ENCODE data around the gene PSMC4. TPM values are rescaled to one million over a fixed set of nuclear protein-coding genes. Genes with fewer than 3 reads are reported as not detected.

Gene PSMC4
- total RNA-seq, 1 donor from 2014 or later: 79.2 TPM

DNA sequence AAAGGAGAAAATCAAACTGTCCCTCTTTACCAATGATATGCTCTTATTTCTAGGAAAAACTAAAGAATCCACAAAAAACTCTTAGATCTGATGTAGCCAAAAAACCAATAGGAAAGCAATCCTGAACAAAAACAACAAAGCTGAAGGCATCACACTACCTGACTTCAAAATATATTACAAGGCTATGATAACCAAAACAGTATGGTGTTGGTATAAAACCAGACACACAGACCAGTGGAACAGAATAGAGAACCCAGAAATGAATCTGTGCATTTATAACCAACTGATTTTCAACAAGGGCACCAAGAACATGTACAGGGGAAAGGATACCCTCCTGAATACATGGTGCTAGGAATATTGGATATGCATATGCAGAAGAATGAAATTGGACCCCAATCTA is 16.2 kb downstream of the PSMC4 start:
- DNase-seq (ENCODE audit: low read depth in 2 of 2): no peak

DNA sequence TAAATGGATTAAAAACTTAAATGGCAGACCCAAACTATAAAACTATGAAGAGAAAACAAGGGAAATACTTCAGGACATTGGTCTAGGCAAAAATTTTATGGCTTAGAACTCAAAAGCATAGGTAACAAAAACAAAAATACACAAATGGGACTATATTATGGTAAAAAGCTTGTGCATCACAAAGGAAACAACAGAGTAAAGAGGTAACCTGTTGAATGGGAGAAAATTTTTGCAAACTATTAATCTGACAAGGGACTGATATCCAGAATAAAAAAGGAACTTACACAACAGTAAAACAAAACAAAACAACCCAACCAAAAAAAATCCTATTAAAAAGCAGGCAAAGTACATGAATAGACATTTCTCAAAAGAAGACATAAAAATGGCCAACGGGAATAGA is 16.6 kb downstream of the PSMC4 start:
- no peak for DNase-seq (ENCODE audit: low read depth in 2 of 2)

- no peak for DNase-seq (ENCODE audit: low read depth in 2 of 2)
These were observed 22.6 kb downstream of the PSMC4 start for GRCh38 chr19:39993605-39994004.

DNA sequence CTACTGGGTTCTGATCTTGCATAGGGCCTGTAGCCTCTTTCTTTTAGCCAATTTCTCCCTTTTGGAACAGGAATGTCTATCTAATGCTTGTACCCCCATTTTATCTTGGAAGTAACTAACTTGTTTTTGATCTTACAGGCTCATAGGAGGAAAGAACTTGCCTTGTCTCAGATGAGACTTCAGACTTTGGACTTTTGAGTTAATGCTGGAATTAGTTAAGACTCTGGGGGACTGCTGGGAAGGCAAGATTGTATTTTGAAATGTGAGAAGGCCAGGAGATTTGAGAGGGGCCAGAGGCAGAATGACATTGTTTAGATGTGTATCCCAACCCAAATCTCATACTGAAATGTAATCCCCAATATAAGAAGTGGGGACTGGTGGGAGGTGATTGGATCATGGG is 23.4 kb downstream of the PSMC4 start:
- DNase-seq (ENCODE audit: low read depth in 2 of 2): no peak

DNA sequence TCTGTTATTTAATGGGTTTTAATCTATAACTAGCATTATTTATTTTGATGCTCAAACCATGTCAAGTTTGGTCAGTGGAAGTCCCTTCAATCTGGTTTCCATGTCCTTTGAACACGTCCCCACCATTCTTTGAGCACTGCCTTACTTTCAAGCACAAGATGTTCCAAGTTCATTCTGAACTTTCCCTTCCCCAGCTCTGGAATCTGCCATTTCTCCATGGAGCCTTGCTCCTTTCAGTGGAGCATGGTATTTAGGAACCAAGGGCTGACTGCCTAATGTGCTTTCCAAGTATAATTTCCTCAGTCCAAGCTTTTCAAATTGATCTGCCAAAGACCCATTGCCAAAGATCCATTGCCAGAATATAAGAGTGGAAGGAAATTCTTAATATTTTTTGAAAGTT is 24.8 kb downstream of the PSMC4 start:
- DNase-seq (ENCODE audit: low read depth in 2 of 2): no peak

DNA sequence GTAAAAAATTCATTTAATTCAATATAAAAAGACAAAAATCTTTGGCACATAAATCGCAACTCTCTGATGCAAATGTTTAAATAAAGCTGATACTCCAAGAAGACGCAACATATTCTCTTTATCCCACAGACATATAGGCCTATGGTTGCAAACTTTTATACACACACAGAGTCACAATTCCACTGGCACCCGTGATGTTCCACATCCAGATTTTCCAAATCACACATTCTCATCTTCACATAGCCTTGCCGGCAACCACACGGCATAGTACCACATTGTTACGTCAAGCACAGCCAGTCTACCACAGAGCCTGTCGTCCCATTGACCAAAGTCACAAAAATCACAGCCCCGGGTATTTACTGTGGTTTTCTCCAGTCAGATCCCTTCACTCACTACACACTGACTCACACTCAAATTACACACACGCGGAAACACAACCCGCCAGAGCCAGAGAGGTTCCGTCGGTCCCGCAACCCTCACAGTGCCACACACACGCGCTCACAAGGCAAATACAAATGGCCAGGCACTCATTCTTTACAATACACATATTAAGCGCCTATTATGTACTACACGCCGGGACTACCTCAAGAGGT is 25.3 kb downstream of the PSMC4 start:
- DNase-seq (ENCODE audit: low read depth in 2 of 2): peak; percentile 28 to 60

DNA sequence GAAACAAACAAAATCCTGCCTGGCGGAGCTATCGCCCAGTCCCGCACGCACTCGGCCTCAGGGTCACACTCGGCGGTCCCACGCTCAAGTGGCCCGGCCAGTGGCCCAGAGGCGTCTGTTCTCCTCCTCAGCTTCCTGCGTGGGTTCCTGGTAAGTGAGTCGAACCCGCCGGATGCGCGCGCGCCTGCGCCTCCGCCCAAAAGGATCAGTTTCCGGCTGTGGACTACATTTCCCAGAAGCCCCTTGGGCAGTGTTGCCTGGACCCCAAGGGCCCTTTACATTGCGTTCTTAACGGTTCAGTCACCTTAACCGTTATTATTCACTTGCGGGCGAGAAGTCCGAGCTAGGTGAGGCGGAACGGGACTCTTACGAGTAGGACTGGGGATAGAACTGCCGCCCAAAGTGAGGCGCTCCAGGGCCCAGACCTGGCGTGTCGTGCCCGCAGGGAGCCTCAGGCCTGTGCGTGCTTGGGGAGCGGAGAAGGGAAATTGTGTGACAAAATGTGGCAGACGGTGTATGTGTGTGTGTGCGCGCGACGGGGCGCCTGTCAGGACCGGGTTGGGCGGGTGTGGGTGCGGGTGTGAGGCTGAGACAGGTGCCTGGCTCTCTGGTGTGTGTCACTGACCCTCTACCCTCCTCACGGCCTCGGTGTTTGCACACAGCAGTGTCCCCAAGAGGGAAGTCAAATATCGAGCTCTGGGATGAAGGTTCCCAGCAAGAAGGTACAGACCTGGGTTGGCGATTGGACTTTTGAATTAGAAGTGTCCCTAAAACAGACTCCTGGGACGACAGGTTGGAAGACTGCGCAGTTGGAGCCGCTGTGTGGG is 26.1 kb downstream of the PSMC4 start, which contains the start of gene ZNF546:
Gene ZNF546 (plus strand): TSS at position 250 of the 827 bp plus-strand sequence. CDS start 1,267 bp downstream, outside the sequence.
- DNase-seq (ENCODE audit: low read depth in 2 of 2): peak; percentile 56 to 94

DNA sequence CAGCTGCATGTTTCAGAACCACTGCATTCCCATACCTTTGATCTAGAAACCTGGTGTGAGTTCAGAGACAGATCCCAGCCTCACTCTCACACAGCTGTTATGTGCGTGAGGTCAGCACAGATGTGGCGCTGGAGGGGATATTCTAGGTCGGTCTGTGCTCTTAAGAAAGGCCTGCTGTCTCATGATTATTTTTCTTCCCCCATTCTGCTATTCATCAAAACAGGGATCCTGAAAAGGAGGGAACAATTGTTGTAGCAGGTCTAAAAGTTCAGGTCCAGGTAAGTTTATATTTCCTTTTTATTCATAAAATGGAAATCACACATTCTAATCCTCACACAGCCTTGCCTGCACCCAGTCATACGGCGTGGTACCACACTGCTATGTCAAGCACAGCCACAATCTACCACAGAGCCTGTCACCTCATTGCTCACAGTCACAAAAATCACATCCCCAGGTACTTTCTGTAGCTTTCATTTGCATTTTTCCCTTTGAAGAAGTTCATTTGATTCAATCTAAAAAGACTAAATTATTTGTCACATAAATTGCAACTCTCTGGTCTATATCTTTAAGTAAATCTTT is 26.8 kb downstream of the PSMC4 start:
- DNase-seq (ENCODE audit: low read depth in 2 of 2): no peak

- DNase-seq (ENCODE audit: low read depth in 2 of 2): no peak
These were observed 27.5 kb downstream of the PSMC4 start for GRCh38 chr19:39998501-39998900.

- no peak for DNase-seq (ENCODE audit: low read depth in 2 of 2)
These were observed 34.8 kb downstream of the PSMC4 start for GRCh38 chr19:40005691-40006272.

DNA sequence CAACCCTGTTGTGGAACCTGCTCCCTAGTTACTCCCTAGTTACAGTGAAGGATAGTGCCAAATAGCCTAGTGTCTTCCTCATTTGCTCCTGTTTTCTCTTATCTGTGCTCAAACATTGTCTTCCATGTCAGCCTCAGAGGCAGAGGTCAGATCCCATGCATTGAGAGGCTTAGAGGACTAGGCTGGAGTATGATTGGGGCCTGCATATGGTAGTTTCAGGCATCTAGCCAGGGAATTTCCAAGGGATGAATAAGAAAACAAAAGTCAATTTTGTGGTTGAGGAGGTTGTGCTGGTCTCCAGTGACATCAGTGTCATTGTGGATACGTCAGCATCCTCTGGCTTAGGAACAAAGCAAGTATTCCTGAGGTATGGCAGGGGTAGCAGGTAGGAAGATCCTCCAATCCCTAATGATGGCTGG is 35.3 kb downstream of the PSMC4 start:
- DNase-seq (ENCODE audit: low read depth in 2 of 2): peak; percentile 21 to 96

- no peak for DNase-seq (ENCODE audit: low read depth in 2 of 2)
These were observed 38.7 kb downstream of the PSMC4 start for GRCh38 chr19:40009674-40010073.

DNA sequence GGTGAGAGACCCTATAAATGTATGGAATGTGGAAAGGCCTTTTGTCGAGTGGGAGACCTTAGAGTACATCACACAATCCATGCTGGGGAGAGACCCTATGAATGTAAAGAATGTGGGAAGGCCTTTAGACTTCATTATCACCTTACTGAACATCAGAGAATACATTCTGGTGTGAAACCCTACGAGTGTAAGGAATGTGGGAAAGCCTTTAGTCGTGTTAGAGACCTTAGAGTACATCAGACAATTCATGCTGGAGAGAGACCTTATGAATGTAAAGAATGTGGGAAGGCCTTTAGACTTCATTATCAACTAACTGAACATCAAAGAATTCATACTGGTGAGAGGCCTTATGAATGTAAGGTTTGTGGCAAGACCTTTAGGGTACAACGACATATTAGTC is 43.0 kb downstream of the PSMC4 start:
- no peak for DNase-seq (ENCODE audit: low read depth in 2 of 2)

DNA sequence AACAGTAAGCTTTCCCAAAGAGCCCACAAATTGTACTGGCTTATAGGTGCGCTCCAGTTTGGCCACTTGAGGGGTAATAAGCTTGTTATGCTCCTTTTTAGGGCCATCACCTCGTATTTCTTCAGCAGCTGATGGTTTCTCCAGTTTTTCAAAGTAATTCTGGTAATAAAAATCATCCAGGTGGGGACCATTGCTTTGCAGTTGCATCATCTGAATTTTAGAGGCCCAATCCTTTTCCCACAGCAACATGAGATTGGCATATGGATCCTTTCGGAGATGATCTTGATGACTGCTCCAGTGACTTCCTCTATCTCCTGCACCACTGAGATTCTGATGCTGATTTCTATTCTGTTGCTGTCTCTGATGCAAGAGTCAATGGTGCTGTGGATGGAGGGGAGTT is 53.0 kb downstream of the PSMC4 start:
- no peak for DNase-seq (ENCODE audit: low read depth in 2 of 2)

DNA sequence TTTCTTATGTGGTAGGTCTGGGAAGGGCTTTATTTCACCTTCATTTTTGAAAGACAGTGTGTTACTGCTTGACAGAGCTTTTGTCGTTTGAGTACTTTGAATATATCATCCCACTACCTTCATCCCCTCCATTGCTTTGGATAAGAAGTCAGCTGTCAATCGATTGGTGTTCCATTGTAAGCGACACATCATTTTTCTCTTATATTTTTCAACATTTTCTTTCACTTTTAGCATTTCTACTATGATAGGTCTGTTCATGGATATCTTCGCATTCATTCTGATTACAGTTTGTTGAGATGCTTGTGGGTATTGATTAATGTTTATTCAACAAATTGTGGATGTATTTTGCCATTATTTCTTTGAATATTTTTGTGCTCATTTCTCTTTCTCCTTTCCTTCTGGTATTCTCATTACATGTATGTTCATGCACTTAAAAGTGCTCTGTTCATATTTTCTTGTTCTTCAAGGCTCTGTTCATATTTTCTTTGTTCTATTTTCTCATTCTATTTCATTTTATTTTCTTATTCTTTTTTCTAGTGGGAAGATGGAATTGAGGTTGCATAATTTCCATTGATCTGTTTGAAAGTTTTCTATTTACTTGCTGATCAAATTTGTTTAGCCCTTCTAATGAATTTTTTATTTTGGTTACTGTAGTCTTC is 55.1 kb downstream of the PSMC4 start:
- no peak for DNase-seq (ENCODE audit: low read depth in 2 of 2)

DNA sequence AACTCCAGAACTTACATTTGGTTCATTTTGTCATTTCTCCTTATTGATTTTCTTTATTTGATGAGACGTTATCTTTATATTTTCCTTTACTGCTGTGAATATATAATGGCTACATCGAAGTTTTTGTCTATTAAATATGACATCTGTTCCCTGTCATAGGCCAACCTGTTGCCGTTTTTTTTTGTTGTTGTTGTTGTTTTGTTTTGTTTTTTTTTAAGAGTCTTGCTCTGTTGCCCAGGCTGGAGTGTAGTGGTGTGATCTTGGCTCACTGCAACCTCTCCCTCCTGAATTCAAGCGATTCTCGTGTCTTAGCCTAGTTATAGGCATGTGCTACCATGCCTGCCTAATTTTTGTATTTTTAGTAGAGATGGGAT is 55.6 kb downstream of the PSMC4 start:
- no peak for DNase-seq (ENCODE audit: low read depth in 2 of 2)

Other genes with a start within 250 kb of the PSMC4 start
- not detected in 2 replicates for gene CLC, start 233.1 kb upstream of the PSMC4 start, total RNA-seq
- gene LEUTX, start 192.3 kb upstream of the PSMC4 start, total RNA-seq: not detected in 2 replicates
- 9.2 and 16.1 TPM in 2 replicates for gene DYRK1B, start 137.0 kb upstream of the PSMC4 start, total RNA-seq
- 164 and 231 TPM in 2 replicates for gene FBL, start 124.8 kb upstream of the PSMC4 start, total RNA-seq
- gene FCGBP, start 36.5 kb upstream of the PSMC4 start, total RNA-seq: under 0.01 TPM in 2 replicates
- 3.0 and 4.9 TPM in 2 replicates for gene ZNF546, start 25.9 kb downstream of the PSMC4 start, total RNA-seq
- 6.7 and 8.3 TPM in 2 replicates for gene ZNF780B, start 85.1 kb downstream of the PSMC4 start, total RNA-seq
- gene ZNF780A, start 119.8 kb downstream of the PSMC4 start, total RNA-seq: 10.2 and 10.5 TPM in 2 replicates
- gene MAP3K10, start 220.3 kb downstream of the PSMC4 start, total RNA-seq: 3.0 and 5.4 TPM in 2 replicates
- not detected in 2 replicates for gene TTC9B, start 247.2 kb downstream of the PSMC4 start, total RNA-seq